Measurements from ENCODE around the gene GPANK1. TPM values are rescaled to one million over a fixed set of nuclear protein-coding genes. Genes with fewer than 3 reads are reported as not detected.

GPANK1 gene
- total and polyA plus RNA-seq, 2 of the 13 experiments (the other 11 are each of a cell fraction or from before 2014, with no cell fraction given) = 15.4 to 22.8 TPM

GRCh38 chr6:31652925-31653724 lies 11.7 kb downstream of the GPANK1 start (continued):
- TF ChIP-seq, protein P1, sequence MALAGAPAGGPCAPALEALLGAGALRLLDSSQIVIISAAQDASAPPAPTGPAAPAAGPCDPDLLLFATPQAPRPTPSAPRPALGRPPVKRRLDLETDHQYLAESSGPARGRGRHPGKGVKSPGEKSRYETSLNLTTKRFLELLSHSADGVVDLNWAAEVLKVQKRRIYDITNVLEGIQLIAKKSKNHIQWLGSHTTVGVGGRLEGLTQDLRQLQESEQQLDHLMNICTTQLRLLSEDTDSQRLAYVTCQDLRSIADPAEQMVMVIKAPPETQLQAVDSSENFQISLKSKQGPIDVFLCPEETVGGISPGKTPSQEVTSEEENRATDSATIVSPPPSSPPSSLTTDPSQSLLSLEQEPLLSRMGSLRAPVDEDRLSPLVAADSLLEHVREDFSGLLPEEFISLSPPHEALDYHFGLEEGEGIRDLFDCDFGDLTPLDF (CRISPR knock-in tag; IDR thresholded peaks at IDR 0.05) = no peak
- TF ChIP-seq DMAP1 (CRISPR knock-in tag; IDR thresholded peaks at IDR 0.05) (peak; percentile 61; the same call in 1 of the 2 replicates), ZNF790 (CRISPR knock-in tag; IDR thresholded peaks at IDR 0.05; ENCODE audit: borderline replicate concordance) (peak; percentile 83; the same call in 1 of the 2 replicates), KDM4B (CRISPR knock-in tag; IDR thresholded peaks at IDR 0.05) (no peak), ZNF468 (CRISPR knock-in tag; IDR thresholded peaks at IDR 0.05) (no peak), NR1H2 (CRISPR knock-in tag; IDR thresholded peaks at IDR 0.05; ENCODE audit: borderline replicate concordance, low read depth) (no peak), KLF12 (CRISPR knock-in tag; IDR thresholded peaks at IDR 0.05; ENCODE audit: borderline replicate concordance) (no peak), STAG1 (CRISPR knock-in tag; IDR thresholded peaks at IDR 0.05) (peak; percentile 36; the same call in 1 of the 2 replicates), TEAD3 (CRISPR knock-in tag; optimal IDR thresholded peaks at IDR 0.05; ENCODE audit: borderline replicate concordance) (no peak), ZNF136 (CRISPR knock-in tag; IDR thresholded peaks at IDR 0.05; ENCODE audit: low read depth) (no peak), ZNF670 (CRISPR knock-in tag; IDR thresholded peaks at IDR 0.05; ENCODE audit: borderline replicate concordance) (peak; percentile 68; the same call in 1 of the 2 replicates), REL (CRISPR knock-in tag; conservative IDR thresholded peaks at IDR 0.05) (0 out of 2 replicates have a peak, but pooled peaks have one; percentile 19), GATA4 (IDR thresholded peaks at IDR 0.05; ENCODE audit: borderline replicate concordance, low read depth) (peak; percentile 67), PRDM10 (CRISPR knock-in tag; IDR thresholded peaks at IDR 0.05; ENCODE audit: low read depth) (no peak), BRF2 (CRISPR knock-in tag; IDR thresholded peaks at IDR 0.05) (no peak), NCOA5 (CRISPR knock-in tag; IDR thresholded peaks at IDR 0.05) (no peak), ELF4 (CRISPR knock-in tag; IDR thresholded peaks at IDR 0.05; ENCODE audit: borderline replicate concordance) (0 out of 2 replicates have a peak, but pooled peaks have one; percentile 56), NR3C1 (CRISPR knock-in tag; IDR thresholded peaks at IDR 0.05) (no peak), ZNF264 (CRISPR knock-in tag; IDR thresholded peaks at IDR 0.05) (peak; percentile 17), ZNF451 (CRISPR knock-in tag; IDR thresholded peaks at IDR 0.05) (no peak), PHF8 (CRISPR knock-in tag; IDR thresholded peaks at IDR 0.05) (no peak; the same call in none of the 2 replicates)
- TF ChIP-seq, protein P2, sequence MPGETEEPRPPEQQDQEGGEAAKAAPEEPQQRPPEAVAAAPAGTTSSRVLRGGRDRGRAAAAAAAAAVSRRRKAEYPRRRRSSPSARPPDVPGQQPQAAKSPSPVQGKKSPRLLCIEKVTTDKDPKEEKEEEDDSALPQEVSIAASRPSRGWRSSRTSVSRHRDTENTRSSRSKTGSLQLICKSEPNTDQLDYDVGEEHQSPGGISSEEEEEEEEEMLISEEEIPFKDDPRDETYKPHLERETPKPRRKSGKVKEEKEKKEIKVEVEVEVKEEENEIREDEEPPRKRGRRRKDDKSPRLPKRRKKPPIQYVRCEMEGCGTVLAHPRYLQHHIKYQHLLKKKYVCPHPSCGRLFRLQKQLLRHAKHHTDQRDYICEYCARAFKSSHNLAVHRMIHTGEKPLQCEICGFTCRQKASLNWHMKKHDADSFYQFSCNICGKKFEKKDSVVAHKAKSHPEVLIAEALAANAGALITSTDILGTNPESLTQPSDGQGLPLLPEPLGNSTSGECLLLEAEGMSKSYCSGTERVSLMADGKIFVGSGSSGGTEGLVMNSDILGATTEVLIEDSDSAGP (CRISPR knock-in tag; IDR thresholded peaks at IDR 0.05; ENCODE audit: borderline replicate concordance) = no peak; the same call in 1 of the 2 replicates

Data from HepG2 (cell line).